ENCODE results near the gene RAP1GAP.

The RAP1GAP gene

GRCh38 chr1:21590126-21590880 lies 78.9 kb downstream of the RAP1GAP start:
- Histone ChIP-seq H2AFZ (ENCODE audit: low read length) (no peak overlapping the region), H3K27me3 (ENCODE audit: insufficient read depth, low read length) (0 out of 2 replicates have a peak, but pooled peaks cover 11% of the 10 kb centered on the region), H3K4me1 (ENCODE audit: insufficient read depth, low read length, severe bottlenecking) (no peaks in the 10 kb centered on the region), H3K36me3 (ENCODE audit: insufficient read depth, low read length) (no peaks in the 10 kb centered on the region), H3K9me3 (ENCODE audit: low read length) (no peaks in the 10 kb centered on the region), H3F3A (ENCODE audit: insufficient read depth, low read length) (no peaks in the 10 kb centered on the region), H3K27ac (ENCODE audit: low read depth, low read length, poor library complexity, severe bottlenecking) (no peak overlapping the region), H3K79me2 (ENCODE audit: insufficient read depth, low read length) (no peaks in the 10 kb centered on the region), H3K4me2 (ENCODE audit: low read length) (no peak overlapping the region), H3K9ac (ENCODE audit: low read length) (no peak overlapping the region), H4K20me1 (ENCODE audit: insufficient read depth, low read length) (no peaks in the 10 kb centered on the region), H3K9me2 (ENCODE audit: low read depth, low read length) (no peaks in the 10 kb centered on the region), H3K4me3 (ENCODE audit: low read depth, low read length, poor library complexity, severe bottlenecking) (no peak overlapping the region)
- TF ChIP-seq EZH2 (IDR thresholded peaks at IDR 0.05; ENCODE audit: borderline replicate concordance, low read length) (no peak), CTCF (IDR thresholded peaks at IDR 0.05; ENCODE audit: low read length) (no peak)

- Histone ChIP-seq H3K36me3 (ENCODE audit: insufficient read depth, low read length) (no peaks in the 10 kb centered on the region), H3K27ac (ENCODE audit: low read depth, low read length, poor library complexity, severe bottlenecking) (no peak overlapping the region)
Observed at GRCh38 chr1:21589618-21590017, 79.5 kb downstream of the RAP1GAP start.

GRCh38 chr1:21587602-21587953 lies 81.6 kb downstream of the RAP1GAP start:
- Histone ChIP-seq H3K4me1 (ENCODE audit: insufficient read depth, low read length, severe bottlenecking) (no peaks in the 10 kb centered on the region), H3K9me3 (ENCODE audit: low read length) (no peaks in the 10 kb centered on the region), H3K9me2 (ENCODE audit: low read depth, low read length) (no peaks in the 10 kb centered on the region), H3K27me3 (ENCODE audit: insufficient read depth, low read length) (0 out of 2 replicates have a peak, but pooled peaks cover 6% of the 10 kb centered on the region), H3F3A (ENCODE audit: insufficient read depth, low read length) (no peaks in the 10 kb centered on the region), H3K79me2 (ENCODE audit: insufficient read depth, low read length) (no peaks in the 10 kb centered on the region), H4K20me1 (ENCODE audit: insufficient read depth, low read length) (no peaks in the 10 kb centered on the region), H3K9ac (ENCODE audit: low read length) (no peak overlapping the region), H2AFZ (ENCODE audit: low read length) (no peak overlapping the region), H3K4me3 (ENCODE audit: low read depth, low read length, poor library complexity, severe bottlenecking) (no peak overlapping the region), H3K4me2 (ENCODE audit: low read length) (no peak overlapping the region), H3K36me3 (ENCODE audit: insufficient read depth, low read length) (no peaks in the 10 kb centered on the region), H3K27ac (ENCODE audit: low read depth, low read length, poor library complexity, severe bottlenecking) (no peak overlapping the region)
- TF ChIP-seq CTCF (IDR thresholded peaks at IDR 0.05; ENCODE audit: low read length) (no peak), EZH2 (IDR thresholded peaks at IDR 0.05; ENCODE audit: borderline replicate concordance, low read length) (no peak)

More at GRCh38 chr1:21589618-21590017, 79.5 kb downstream of the RAP1GAP start:
- H2AFZ ChIP-seq (ENCODE audit: low read length) = no peak overlapping the region
- TF ChIP-seq CTCF (IDR thresholded peaks at IDR 0.05; ENCODE audit: low read length) (no peak), EZH2 (IDR thresholded peaks at IDR 0.05; ENCODE audit: borderline replicate concordance, low read length) (no peak)
- no peaks in the 10 kb centered on the region for H3K9me3 ChIP-seq (ENCODE audit: low read length)
- no peaks in the 10 kb centered on the region for H3F3A ChIP-seq (ENCODE audit: insufficient read depth, low read length)
- H3K4me1 ChIP-seq (ENCODE audit: insufficient read depth, low read length, severe bottlenecking) = no peaks in the 10 kb centered on the region
- 0 out of 2 replicates have a peak, but pooled peaks cover 11% of the 10 kb centered on the region for H3K27me3 ChIP-seq (ENCODE audit: insufficient read depth, low read length)
- no peaks in the 10 kb centered on the region for H4K20me1 ChIP-seq (ENCODE audit: insufficient read depth, low read length)
- no peak overlapping the region for H3K9ac ChIP-seq (ENCODE audit: low read length)
- H3K4me2 ChIP-seq (ENCODE audit: low read length) = no peak overlapping the region
- no peaks in the 10 kb centered on the region for H3K79me2 ChIP-seq (ENCODE audit: insufficient read depth, low read length)
- H3K4me3 ChIP-seq (ENCODE audit: low read depth, low read length, poor library complexity, severe bottlenecking) = no peak overlapping the region
- H3K9me2 ChIP-seq (ENCODE audit: low read depth, low read length) = no peaks in the 10 kb centered on the region
